HEK293T (cell line): ENCODE results near the gene ETV6.

Source experiments
- BHLHE40 ChIP-seq: fragments of 450-650 bp; IDR thresholded peaks from 2 replicates; pipeline ENCODE4 v1.6.1; 2016; ENCODE audit warnings: mild to moderate bottlenecking, moderate library complexity, borderline replicate concordance
- FOXM1 ChIP-seq: fragments of 450-650 bp; IDR thresholded peaks from 2 replicates; pipeline ENCODE4 v1.6.1; 2017; ENCODE audit warnings: mild to moderate bottlenecking, borderline replicate concordance
- HDGF ChIP-seq: fragments of 450-650 bp; IDR thresholded peaks from 2 replicates; pipeline ENCODE4 v1.6.1; 2017; ENCODE audit warnings: antibody characterized with exemption, borderline replicate concordance
- LEF1 ChIP-seq: fragments of 450-650 bp; IDR thresholded peaks from 2 replicates; pipeline ENCODE4 v1.6.1; 2017; ENCODE audit warnings: mild to moderate bottlenecking, borderline replicate concordance
- NFRKB ChIP-seq: fragments of 450-650 bp; IDR thresholded peaks from 2 replicates; pipeline ENCODE4 v1.6.1; 2016; ENCODE audit warnings: mild to moderate bottlenecking, moderate library complexity
- SP1 ChIP-seq: fragments of 450-650 bp; IDR thresholded peaks from 2 replicates; pipeline ENCODE4 v1.6.1; 2017
- TARDBP ChIP-seq: fragments of 450-650 bp; IDR thresholded peaks from 2 replicates; pipeline ENCODE4 v1.6.1; 2016
- ZNF384 ChIP-seq: fragments of 450-650 bp; IDR thresholded peaks from 2 replicates; pipeline ENCODE4 v1.6.1; 2016

DNA sequence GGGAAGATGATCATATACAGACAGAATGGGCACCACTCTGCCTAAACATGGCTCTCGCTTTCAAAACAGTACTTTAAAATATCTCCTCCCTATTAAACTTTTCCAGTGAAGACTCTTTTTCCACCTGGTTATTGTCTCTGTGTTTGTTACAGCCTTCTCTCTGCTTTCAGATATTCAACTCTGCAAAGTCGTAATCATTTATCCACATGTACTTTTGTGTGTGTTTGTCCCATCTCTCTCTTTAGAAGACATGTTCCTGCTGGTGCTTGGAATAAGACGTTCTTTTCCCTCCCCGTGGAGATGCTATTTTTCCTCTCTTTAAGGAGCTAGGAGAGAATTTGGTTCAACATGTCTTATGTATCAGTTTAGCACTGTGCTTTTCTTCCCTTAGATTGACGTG lies 45.1 kb downstream of the ETV6 start:
- no peak for TF ChIP-seq BHLHE40
- TF ChIP-seq SP1, result no peak
- TF ChIP-seq FOXM1, result no peak
- TF ChIP-seq TARDBP, result no peak
- no peak for TF ChIP-seq ZNF384
- TF ChIP-seq NFRKB, result no peak
- no peak for TF ChIP-seq LEF1
- TF ChIP-seq HDGF, result no peak
